ENCODE results near the gene SPON1.
"Not testable (repeated sequence)": the region's sequence is repeated elsewhere in the genome, so short reads cannot be mapped to it uniquely, and the experiment has no call there.

The SPON1 gene

GRCh38 chr11:13992158-13992856, 29.8 kb downstream of the SPON1 start:
- not testable (repeated sequence) for H3K4me1 Mint-ChIP-seq, H3K27me3 Mint-ChIP-seq, H3K4me3 Mint-ChIP-seq, H3K36me3 Mint-ChIP-seq, H3K27ac Mint-ChIP-seq, H3K9me3 Mint-ChIP-seq

DNA sequence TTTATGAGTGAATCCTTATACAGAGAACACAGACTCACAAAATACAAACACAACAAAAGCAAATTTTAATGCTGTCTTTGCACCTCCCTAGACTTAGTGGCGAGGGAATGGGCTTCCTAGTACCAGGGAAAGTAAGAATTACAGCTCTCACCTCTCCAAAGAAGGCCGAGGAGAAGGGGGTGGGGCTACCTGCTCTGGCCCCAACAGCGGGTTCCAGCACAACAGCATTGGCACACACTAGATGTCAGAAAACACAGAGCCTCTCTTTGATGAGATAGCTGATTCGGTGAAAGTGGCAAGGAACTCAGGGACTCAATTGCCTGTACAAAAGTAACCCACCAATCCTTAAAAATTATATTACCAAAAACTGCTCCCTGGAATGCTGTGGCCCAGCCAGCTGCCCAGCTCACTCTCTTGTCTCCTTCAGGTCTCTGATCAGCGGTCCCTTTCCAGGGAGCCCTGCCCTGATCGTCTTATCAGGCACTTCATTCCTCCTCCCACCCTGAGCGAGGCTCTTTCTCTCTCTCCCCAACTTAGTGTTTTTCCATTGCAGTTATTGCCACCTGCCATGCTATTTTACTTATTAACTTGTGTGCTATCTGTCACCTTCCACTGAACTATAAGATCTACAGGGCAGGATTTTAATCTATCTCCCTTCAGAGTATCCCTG, 30.7 kb downstream of the SPON1 start:
- Mint-ChIP-seq H3K9me3 (no peaks in the 10 kb centered on the region), H3K4me1 (no peaks in the 10 kb centered on the region), H3K36me3 (peaks cover 4% of the 10 kb centered on the region), H3K27ac (no peak overlapping the region), H3K4me3 (no peak overlapping the region), H3K27me3 (no peaks in the 10 kb centered on the region)

GRCh38 chr11:13997881-13998280, 35.4 kb downstream of the SPON1 start:
- Mint-ChIP-seq H3K36me3 (peaks cover 5% of the 10 kb centered on the region), H3K27me3 (no peaks in the 10 kb centered on the region), H3K9me3 (peaks cover 6% of the 10 kb centered on the region), H3K4me3 (no peak overlapping the region), H3K4me1 (no peaks in the 10 kb centered on the region), H3K27ac (no peak overlapping the region)

DNA sequence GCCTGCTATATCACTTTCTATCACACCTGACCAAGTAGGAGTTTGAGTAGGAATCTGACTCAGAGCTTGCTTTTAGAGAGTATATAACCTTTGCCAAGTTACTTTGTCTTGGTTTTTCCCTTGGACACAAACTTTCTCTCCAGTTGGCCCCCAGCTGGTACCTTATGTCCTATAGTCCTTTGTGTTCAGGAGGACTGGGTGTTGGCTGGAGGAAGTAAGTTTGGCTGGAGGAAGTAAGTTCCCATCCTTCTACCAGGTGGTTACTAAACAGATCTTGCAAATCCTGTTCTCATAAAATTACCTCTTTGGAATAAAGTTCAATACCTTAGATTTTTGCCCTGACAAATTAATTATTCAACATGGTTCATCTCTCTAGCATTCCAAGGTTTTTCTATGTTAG, 37.2 kb downstream of the SPON1 start:
- no peaks in the 10 kb centered on the region for H3K4me1 Mint-ChIP-seq
- no peak overlapping the region for H3K4me3 Mint-ChIP-seq
- no peak overlapping the region for H3K27ac Mint-ChIP-seq
- H3K9me3 Mint-ChIP-seq: peaks cover 12% of the 10 kb centered on the region
- H3K27me3 Mint-ChIP-seq: no peaks in the 10 kb centered on the region
- peaks cover 12% of the 10 kb centered on the region for H3K36me3 Mint-ChIP-seq

DNA sequence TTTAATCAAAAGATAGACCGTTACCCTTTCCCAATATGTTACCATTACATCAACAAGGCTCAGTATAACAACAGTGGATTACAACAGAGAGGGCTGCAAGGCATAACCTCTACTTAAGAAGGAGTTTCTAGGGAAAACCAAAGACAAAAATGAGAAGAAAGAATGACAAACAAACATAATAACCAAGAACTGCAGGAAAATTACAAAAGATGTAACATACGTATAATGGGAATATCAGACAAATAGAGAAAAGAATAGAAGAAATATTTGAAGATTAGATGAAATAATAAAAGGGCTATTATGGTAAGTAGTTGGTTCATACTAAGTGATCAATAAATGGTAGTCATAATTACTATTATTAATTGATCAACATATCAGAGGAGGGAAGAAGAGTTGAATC, 39.1 kb downstream of the SPON1 start:
- no peak overlapping the region for H3K27ac Mint-ChIP-seq
- peaks cover 12% of the 10 kb centered on the region for H3K9me3 Mint-ChIP-seq
- peaks cover 14% of the 10 kb centered on the region for H3K36me3 Mint-ChIP-seq
- H3K4me3 Mint-ChIP-seq: no peak overlapping the region
- H3K27me3 Mint-ChIP-seq: no peaks in the 10 kb centered on the region
- no peaks in the 10 kb centered on the region for H3K4me1 Mint-ChIP-seq

DNA sequence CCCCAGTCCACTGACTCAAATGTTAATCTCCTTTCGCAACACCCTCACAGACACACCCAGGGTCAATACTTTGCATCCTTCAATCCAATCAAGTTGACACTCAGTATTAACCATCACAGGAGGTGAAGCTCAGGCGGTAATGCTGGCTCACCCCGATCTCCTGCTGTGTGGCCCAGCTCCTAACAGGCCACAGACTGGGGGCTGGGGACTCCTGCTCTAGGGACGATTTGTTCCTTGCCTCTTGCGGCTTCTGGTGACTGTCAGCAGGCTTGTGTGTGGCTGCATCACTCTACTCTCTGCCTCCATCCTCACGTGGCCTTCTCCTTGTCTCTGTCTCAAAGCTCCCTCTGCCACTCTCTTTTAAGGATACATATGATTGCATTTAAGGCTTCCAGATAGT, 45.0 kb downstream of the SPON1 start:
- Mint-ChIP-seq H3K4me1 (no peaks in the 10 kb centered on the region), H3K4me3 (no peak overlapping the region), H3K9me3 (peaks cover 6% of the 10 kb centered on the region), H3K36me3 (peaks cover 10% of the 10 kb centered on the region), H3K27ac (no peak overlapping the region), H3K27me3 (no peaks in the 10 kb centered on the region)

- Mint-ChIP-seq H3K4me1 (no peaks in the 10 kb centered on the region), H3K4me3 (no peak overlapping the region), H3K36me3 (peaks cover 3% of the 10 kb centered on the region), H3K27me3 (no peaks in the 10 kb centered on the region), H3K27ac (no peak overlapping the region), H3K9me3 (no peaks in the 10 kb centered on the region)
Observed at GRCh38 chr11:14010665-14011064, 48.1 kb downstream of the SPON1 start.

- Mint-ChIP-seq H3K4me1 (no peaks in the 10 kb centered on the region), H3K36me3 (no peaks in the 10 kb centered on the region), H3K4me3 (no peak overlapping the region), H3K27ac (no peak overlapping the region), H3K9me3 (no peaks in the 10 kb centered on the region), H3K27me3 (no peaks in the 10 kb centered on the region)
Observed at GRCh38 chr11:14012846-14013245, 50.3 kb downstream of the SPON1 start.

- no peak overlapping the region for H3K27ac Mint-ChIP-seq
- H3K9me3 Mint-ChIP-seq: no peaks in the 10 kb centered on the region
- H3K36me3 Mint-ChIP-seq: no peaks in the 10 kb centered on the region
- H3K4me3 Mint-ChIP-seq: no peak overlapping the region
- no peaks in the 10 kb centered on the region for H3K4me1 Mint-ChIP-seq
- H3K27me3 Mint-ChIP-seq: no peaks in the 10 kb centered on the region
Observed at GRCh38 chr11:14015711-14016110, 53.2 kb downstream of the SPON1 start.

GRCh38 chr11:14018441-14018840, 55.9 kb downstream of the SPON1 start:
- H3K27me3 Mint-ChIP-seq: peaks cover 2% of the 10 kb centered on the region
- no peaks in the 10 kb centered on the region for H3K9me3 Mint-ChIP-seq
- H3K27ac Mint-ChIP-seq: no peak overlapping the region
- H3K36me3 Mint-ChIP-seq: peaks cover 1% of the 10 kb centered on the region
- no peak overlapping the region for H3K4me3 Mint-ChIP-seq
- no peaks in the 10 kb centered on the region for H3K4me1 Mint-ChIP-seq

GRCh38 chr11:14021738-14022137, 59.2 kb downstream of the SPON1 start:
- Mint-ChIP-seq H3K9me3 (no peaks in the 10 kb centered on the region), H3K4me1 (no peaks in the 10 kb centered on the region), H3K36me3 (peaks cover 2% of the 10 kb centered on the region), H3K27ac (no peak overlapping the region), H3K4me3 (no peak overlapping the region), H3K27me3 (peaks cover 2% of the 10 kb centered on the region)

- Mint-ChIP-seq H3K4me3 (no peak overlapping the region), H3K4me1 (no peaks in the 10 kb centered on the region), H3K27me3 (peaks cover 2% of the 10 kb centered on the region), H3K27ac (no peak overlapping the region), H3K36me3 (peaks cover 2% of the 10 kb centered on the region), H3K9me3 (no peaks in the 10 kb centered on the region)
Observed at GRCh38 chr11:14022251-14022650, 59.7 kb downstream of the SPON1 start.

DNA sequence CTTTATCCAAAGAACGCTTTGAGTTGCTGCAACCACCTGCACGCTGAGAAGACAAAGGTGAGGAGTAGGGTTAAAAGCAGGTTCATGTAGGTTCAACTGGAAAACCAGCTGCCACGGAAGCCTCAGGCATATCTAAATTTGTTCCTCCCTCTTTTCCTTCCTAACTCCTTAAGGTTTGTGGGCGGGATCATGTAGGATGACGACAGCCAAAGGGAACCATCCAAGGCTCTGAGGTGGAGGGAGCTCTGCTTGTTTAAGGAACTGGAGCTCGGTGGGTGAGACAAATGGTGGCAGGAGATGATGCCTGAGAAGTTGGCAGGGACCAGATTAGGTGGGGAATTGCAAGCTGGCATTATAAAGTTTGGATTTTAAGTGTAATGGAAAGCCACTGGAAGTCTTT, 60.3 kb downstream of the SPON1 start:
- Mint-ChIP-seq H3K4me1 (no peaks in the 10 kb centered on the region), H3K9me3 (no peaks in the 10 kb centered on the region), H3K27me3 (peaks cover 2% of the 10 kb centered on the region), H3K36me3 (peaks cover 2% of the 10 kb centered on the region), H3K4me3 (no peak overlapping the region), H3K27ac (no peak overlapping the region)

DNA sequence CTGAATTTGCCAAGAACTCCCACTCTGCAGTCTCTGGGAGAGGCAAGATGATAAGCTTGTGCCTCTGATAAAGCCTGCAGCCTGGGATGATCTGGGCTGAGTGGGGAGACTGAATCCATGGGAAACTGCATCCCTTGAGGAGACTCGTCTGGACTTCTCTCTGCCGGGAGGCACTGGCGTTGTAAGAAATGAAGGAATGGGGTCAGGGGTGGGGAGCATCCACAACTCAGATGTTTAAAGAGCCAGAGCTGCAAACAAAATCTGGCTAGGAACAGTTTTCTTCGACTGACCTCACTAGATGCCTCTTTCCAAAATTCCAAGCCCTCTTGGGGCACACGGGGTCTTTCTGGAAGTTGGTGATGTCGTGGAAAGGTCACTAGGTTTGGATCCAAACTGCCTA, 64.4 kb downstream of the SPON1 start:
- Mint-ChIP-seq H3K4me3 (no peak overlapping the region), H3K36me3 (peaks cover 2% of the 10 kb centered on the region), H3K9me3 (no peaks in the 10 kb centered on the region), H3K4me1 (no peaks in the 10 kb centered on the region), H3K27ac (no peak overlapping the region), H3K27me3 (peaks cover 2% of the 10 kb centered on the region)

- Mint-ChIP-seq H3K36me3 (peaks cover 2% of the 10 kb centered on the region), H3K4me3 (no peak overlapping the region), H3K4me1 (no peaks in the 10 kb centered on the region), H3K27ac (no peak overlapping the region), H3K27me3 (no peaks in the 10 kb centered on the region), H3K9me3 (no peaks in the 10 kb centered on the region)
Observed at GRCh38 chr11:14027525-14027924, 65.0 kb downstream of the SPON1 start.

DNA sequence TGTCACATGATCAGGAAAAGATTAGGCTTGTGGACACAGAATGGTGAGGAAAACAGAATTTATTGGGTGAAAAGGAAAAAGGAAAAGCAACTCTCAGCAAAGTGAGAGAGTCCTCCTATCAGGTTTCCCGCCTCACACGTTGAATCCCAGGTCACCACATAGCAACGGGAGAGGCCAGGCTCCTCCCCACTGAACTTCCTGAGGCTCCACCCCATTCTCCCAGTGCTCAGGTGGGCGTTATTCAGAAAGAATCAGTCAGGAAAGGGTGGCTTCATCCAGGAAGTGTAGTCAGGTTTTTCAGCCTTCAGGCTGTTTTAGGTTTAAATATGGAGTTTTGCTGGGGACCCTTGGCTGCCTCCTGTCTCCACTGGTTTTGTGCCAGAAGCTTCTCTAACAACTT, 66.9 kb downstream of the SPON1 start:
- no peaks in the 10 kb centered on the region for H3K27me3 Mint-ChIP-seq
- H3K4me3 Mint-ChIP-seq: no peak overlapping the region
- no peaks in the 10 kb centered on the region for H3K4me1 Mint-ChIP-seq
- H3K27ac Mint-ChIP-seq: no peak overlapping the region
- no peaks in the 10 kb centered on the region for H3K36me3 Mint-ChIP-seq
- H3K9me3 Mint-ChIP-seq: no peaks in the 10 kb centered on the region

Data from activated naive CD4-positive, alpha-beta T cell treated with anti-CD3 and anti-CD28 coated beads, Interleukin-2, amount 50 U/mL, for 24 hours (primary cell).